Activated T-cell treated with anti-CD3 and anti-CD28 coated beads, Interleukin-2, amount 50 U/mL, for 24 hours (primary cell): ENCODE results near the gene BIRC2.
"Not testable (repeated sequence)": the region's sequence is repeated elsewhere in the genome, so short reads cannot be mapped to it uniquely, and the experiment has no call there.

ENCODE experiments used
- DNase-seq: peaks from one replicate; pipeline ENCODE4 v3.0.0-alpha.2; 2020
- H3K27ac Mint-ChIP-seq: 2 replicates; pipeline ENCODE4 v1.8.0; 2020; ENCODE audit warnings: mild to moderate bottlenecking, mixed read lengths
- H3K27me3 Mint-ChIP-seq: 2 replicates; pipeline ENCODE4 v1.8.0; 2020; ENCODE audit warnings: mixed read lengths
- H3K36me3 Mint-ChIP-seq: 2 replicates; pipeline ENCODE4 v1.8.0; 2020; ENCODE audit warnings: low read depth, mixed read lengths
- H3K4me1 Mint-ChIP-seq: 2 replicates; pipeline ENCODE4 v1.8.0; 2020; ENCODE audit warnings: low read depth, mixed read lengths
- H3K4me3 Mint-ChIP-seq: 2 replicates; pipeline ENCODE4 v1.8.0; 2020; ENCODE audit warnings: mild to moderate bottlenecking, moderate library complexity, mixed read lengths
- H3K9me3 Mint-ChIP-seq: 2 replicates; pipeline ENCODE4 v1.8.0; 2020; ENCODE audit warnings: mixed read lengths

Gene BIRC2

GRCh38 chr11:102346748-102347461 lies at the start of gene BIRC2:
Gene BIRC2 (plus strand): TSS chr11:102347214. CDS start chr11:102349855, 2,641 bp downstream.
- H3K4me3 Mint-ChIP-seq: peak within 1 kb of the TSS; percentile 94

GRCh38 chr11:102300837-102301236 lies 46.2 kb upstream of the BIRC2 start:
- peaks cover 19% of the 10 kb centered on the region for H3K9me3 Mint-ChIP-seq
- H3K27ac Mint-ChIP-seq, H3K36me3 Mint-ChIP-seq, H3K27me3 Mint-ChIP-seq, H3K4me3 Mint-ChIP-seq, DNase-seq: not testable (repeated sequence)
- H3K4me1 Mint-ChIP-seq: peaks cover 58% of the 10 kb centered on the region

More at GRCh38 chr11:102346748-102347461, at the start of gene BIRC2:
- peak; percentile 97 for DNase-seq
- H3K36me3 Mint-ChIP-seq: peaks cover 43% of the 10 kb centered on the region
- peak within 1 kb of the TSS; percentile 99 for H3K27ac Mint-ChIP-seq
- H3K4me1 Mint-ChIP-seq: peaks cover 50% of the 10 kb centered on the region
- H3K9me3 Mint-ChIP-seq: no peaks in the 10 kb centered on the region
- no peaks in the 10 kb centered on the region for H3K27me3 Mint-ChIP-seq

GRCh38 chr11:102302241-102302640 lies 44.8 kb upstream of the BIRC2 start:
- Mint-ChIP-seq H3K4me3 (no peak overlapping the region), H3K27ac (no peak overlapping the region), H3K36me3 (peaks cover 8% of the 10 kb centered on the region), H3K27me3 (no peaks in the 10 kb centered on the region), H3K4me1 (peaks cover 71% of the 10 kb centered on the region), H3K9me3 (peaks cover 19% of the 10 kb centered on the region)
- DNase-seq: no peak

- Mint-ChIP-seq H3K27ac (peak overlapping the region; percentile 60), H3K4me1 (peaks cover 77% of the 10 kb centered on the region), H3K27me3 (no peaks in the 10 kb centered on the region), H3K36me3 (peaks cover 8% of the 10 kb centered on the region), H3K4me3 (no peak overlapping the region), H3K9me3 (peaks cover 19% of the 10 kb centered on the region)
- no peak for DNase-seq
These were observed 42.3 kb upstream of the BIRC2 start for GRCh38 chr11:102304686-102305085.

- no peak for DNase-seq
- Mint-ChIP-seq H3K4me3 (peak overlapping the region; percentile 1), H3K27me3 (no peaks in the 10 kb centered on the region), H3K27ac (peak overlapping the region; percentile 50), H3K4me1 (peaks cover 70% of the 10 kb centered on the region), H3K9me3 (peaks cover 19% of the 10 kb centered on the region), H3K36me3 (peaks cover 8% of the 10 kb centered on the region)
These were observed 41.5 kb upstream of the BIRC2 start for GRCh38 chr11:102305352-102306047.

- peaks cover 66% of the 10 kb centered on the region for H3K4me1 Mint-ChIP-seq
- DNase-seq: no peak
- peak overlapping the region; percentile 40 for H3K4me3 Mint-ChIP-seq
- peak overlapping the region; percentile 86 for H3K27ac Mint-ChIP-seq
- peaks cover 19% of the 10 kb centered on the region for H3K9me3 Mint-ChIP-seq
- no peaks in the 10 kb centered on the region for H3K27me3 Mint-ChIP-seq
- peaks cover 8% of the 10 kb centered on the region for H3K36me3 Mint-ChIP-seq
These were observed 40.9 kb upstream of the BIRC2 start for GRCh38 chr11:102306048-102306597.

GRCh38 chr11:102306817-102307726 lies 39.9 kb upstream of the BIRC2 start:
- Mint-ChIP-seq H3K4me3 (peak overlapping the region; percentile 40), H3K27ac (peak overlapping the region; percentile 86), H3K9me3 (peaks cover 13% of the 10 kb centered on the region), H3K27me3 (no peaks in the 10 kb centered on the region), H3K36me3 (peaks cover 4% of the 10 kb centered on the region), H3K4me1 (peaks cover 62% of the 10 kb centered on the region)
- no peak for DNase-seq

- H3K27ac Mint-ChIP-seq: no peak overlapping the region
- peaks cover 4% of the 10 kb centered on the region for H3K36me3 Mint-ChIP-seq
- H3K4me1 Mint-ChIP-seq: peaks cover 62% of the 10 kb centered on the region
- no peaks in the 10 kb centered on the region for H3K27me3 Mint-ChIP-seq
- DNase-seq: no peak
- peaks cover 13% of the 10 kb centered on the region for H3K9me3 Mint-ChIP-seq
- H3K4me3 Mint-ChIP-seq: no peak overlapping the region
These were observed 39.3 kb upstream of the BIRC2 start for GRCh38 chr11:102307727-102308038.

GRCh38 chr11:102309621-102310541 lies 37.1 kb upstream of the BIRC2 start:
- Mint-ChIP-seq H3K27me3 (no peaks in the 10 kb centered on the region), H3K4me1 (peaks cover 66% of the 10 kb centered on the region), H3K27ac (no peak overlapping the region), H3K9me3 (no peaks in the 10 kb centered on the region), H3K36me3 (no peaks in the 10 kb centered on the region), H3K4me3 (no peak overlapping the region)
- DNase-seq: no peak

- peak overlapping the region; percentile 52 for H3K4me3 Mint-ChIP-seq
These were observed 34.3 kb upstream of the BIRC2 start for GRCh38 chr11:102312667-102313066.

GRCh38 chr11:102313238-102313940 lies 33.6 kb upstream of the BIRC2 start:
- Mint-ChIP-seq H3K36me3 (peaks cover 14% of the 10 kb centered on the region), H3K9me3 (no peaks in the 10 kb centered on the region), H3K27ac (peak overlapping the region; percentile 89), H3K27me3 (no peaks in the 10 kb centered on the region), H3K4me1 (peaks cover 58% of the 10 kb centered on the region), H3K4me3 (peak overlapping the region; percentile 52)
- DNase-seq: no peak

More at GRCh38 chr11:102312667-102313066, 34.3 kb upstream of the BIRC2 start:
- Mint-ChIP-seq H3K27ac (peak overlapping the region; percentile 55), H3K4me1 (peaks cover 59% of the 10 kb centered on the region), H3K27me3 (no peaks in the 10 kb centered on the region), H3K36me3 (peaks cover 8% of the 10 kb centered on the region), H3K9me3 (no peaks in the 10 kb centered on the region)
- no peak for DNase-seq

- peaks cover 61% of the 10 kb centered on the region for H3K4me1 Mint-ChIP-seq
- H3K4me3 Mint-ChIP-seq: no peak overlapping the region
- no peaks in the 10 kb centered on the region for H3K9me3 Mint-ChIP-seq
- DNase-seq: no peak
- peak overlapping the region; percentile 80 for H3K27ac Mint-ChIP-seq
- H3K36me3 Mint-ChIP-seq: peaks cover 26% of the 10 kb centered on the region
- no peaks in the 10 kb centered on the region for H3K27me3 Mint-ChIP-seq
These were observed 32.2 kb upstream of the BIRC2 start for GRCh38 chr11:102314784-102315183.

GRCh38 chr11:102316346-102316904 lies 30.6 kb upstream of the BIRC2 start:
- peaks cover 39% of the 10 kb centered on the region for H3K36me3 Mint-ChIP-seq
- H3K27me3 Mint-ChIP-seq: no peaks in the 10 kb centered on the region
- no peaks in the 10 kb centered on the region for H3K9me3 Mint-ChIP-seq
- peak overlapping the region; percentile 97 for H3K27ac Mint-ChIP-seq
- peaks cover 67% of the 10 kb centered on the region for H3K4me1 Mint-ChIP-seq
- peak overlapping the region; percentile 95 for H3K4me3 Mint-ChIP-seq
- no peak for DNase-seq
